ENCODE measurements around the gene N4BP2L2.

N4BP2L2 gene

GRCh38 chr13:32419862-32420261 is 118.7 kb downstream of the N4BP2L2 start:
- no peak for DNase-seq

- no peak for DNase-seq
Observed at GRCh38 chr13:32417995-32418394, 120.6 kb downstream of the N4BP2L2 start.

GRCh38 chr13:32415019-32415418 is 123.6 kb downstream of the N4BP2L2 start:
- DNase-seq = no peak

- DNase-seq = no peak
Observed at GRCh38 chr13:32414580-32414979, 124.0 kb downstream of the N4BP2L2 start.

- no peak for DNase-seq
Observed at GRCh38 chr13:32413284-32413683, 125.3 kb downstream of the N4BP2L2 start.

- no peak for DNase-seq
Observed at GRCh38 chr13:32409561-32410421, 128.8 kb downstream of the N4BP2L2 start.

GRCh38 chr13:32409001-32409313 is 129.6 kb downstream of the N4BP2L2 start:
- DNase-seq = peak; percentile 74

- peak; percentile 75 for DNase-seq
Observed at GRCh38 chr13:32408296-32409000, 130.1 kb downstream of the N4BP2L2 start.

GRCh38 chr13:32407854-32408253 is 130.7 kb downstream of the N4BP2L2 start:
- DNase-seq = no peak

GRCh38 chr13:32403108-32403507 is 135.5 kb downstream of the N4BP2L2 start:
- DNase-seq = no peak

GRCh38 chr13:32391101-32391619 is 147.4 kb downstream of the N4BP2L2 start:
- DNase-seq = no peak

- DNase-seq = no peak
Observed at GRCh38 chr13:32390484-32390883, 148.1 kb downstream of the N4BP2L2 start.

- DNase-seq = no peak
Observed at GRCh38 chr13:32390048-32390447, 148.5 kb downstream of the N4BP2L2 start.

- DNase-seq = no peak
Observed at GRCh38 chr13:32385410-32385809, 153.2 kb downstream of the N4BP2L2 start.

GRCh38 chr13:32384702-32385101 is 153.9 kb downstream of the N4BP2L2 start:
- DNase-seq = no peak

- no peak for DNase-seq
Observed at GRCh38 chr13:32383836-32384618, 154.6 kb downstream of the N4BP2L2 start.
